Subcutaneous abdominal adipose tissue (tissue), 5 donors: ENCODE measurements around the gene FAM151A.

ENCODE experiments used
- H3K27ac ChIP-seq: one replicate; pipeline ENCODE4 v1.7.0; 2013; ENCODE audit warnings: low read depth, mild to moderate bottlenecking, inconsistent platforms, low read length, moderate library complexity
- H3K27me3 ChIP-seq, 5 donors: one replicate each; pipeline ENCODE4 v1.7.0; 2013; ENCODE audit warnings: low read length in 5 of 5, inconsistent platforms in 1 of 5; ENCODE audit not compliant: control insufficient read depth in 5 of 5, insufficient read depth in 4 of 5
- H3K36me3 ChIP-seq, 5 donors: one replicate each; pipeline ENCODE4 v1.7.0; 2013; ENCODE audit warnings: low read length in 5 of 5; ENCODE audit not compliant: control insufficient read depth in 5 of 5, insufficient read depth in 5 of 5
- H3K4me1 ChIP-seq, 5 donors: one replicate each; pipeline ENCODE4 v1.7.0; 2013; ENCODE audit warnings: low read length in 5 of 5, mild to moderate bottlenecking in 3 of 5, moderate library complexity in 1 of 5; ENCODE audit not compliant: control insufficient read depth in 5 of 5, insufficient read depth in 5 of 5
- H3K4me3 ChIP-seq, 5 donors: one replicate each; pipeline ENCODE4 v1.7.0; 2013; ENCODE audit warnings: low read length in 5 of 5, low read depth in 1 of 5
- H3K9ac ChIP-seq, 5 donors: one replicate each; pipeline ENCODE4 v1.7.0; 2013; ENCODE audit warnings: low read length in 5 of 5, mild to moderate bottlenecking in 4 of 5, moderate library complexity in 3 of 5
- H3K9me3 ChIP-seq, 5 donors: one replicate each; pipeline ENCODE4 v1.7.0; 2013; ENCODE audit warnings: low read length in 5 of 5; ENCODE audit not compliant: control insufficient read depth in 5 of 5
- donor health status: healthy.
- donor health status: healthy.
- donor health status: healthy.
- donor health status: healthy.
- donor health status: healthy.

The FAM151A gene

GRCh38 chr1:54569339-54569738 lies 54.0 kb downstream of the FAM151A start:
- no peak overlapping the region for H3K9ac ChIP-seq
- H3K27ac ChIP-seq, result no peak overlapping the region
- no peaks in the 10 kb centered on the region for H3K36me3 ChIP-seq
- H3K4me3 ChIP-seq, result no peak overlapping the region
- no peaks in the 10 kb centered on the region for H3K9me3 ChIP-seq
- H3K4me1 ChIP-seq, result peaks cover 0 to 20% (median 12%) of the 10 kb centered on the region in 5 donors
- no peaks in the 10 kb centered on the region for H3K27me3 ChIP-seq

GRCh38 chr1:54567961-54568360 lies 55.4 kb downstream of the FAM151A start:
- no peak overlapping the region for H3K9ac ChIP-seq
- H3K36me3 ChIP-seq, result no peaks in the 10 kb centered on the region
- peaks cover 0 to 20% (median 12%) of the 10 kb centered on the region in 5 donors for H3K4me1 ChIP-seq
- H3K27me3 ChIP-seq, result no peaks in the 10 kb centered on the region
- no peaks in the 10 kb centered on the region for H3K9me3 ChIP-seq
- no peak overlapping the region for H3K27ac ChIP-seq
- H3K4me3 ChIP-seq, result no peak overlapping the region

- H3K4me1 ChIP-seq, result peaks cover 0 to 8% (median 6%) of the 10 kb centered on the region in 5 donors
- no peak overlapping the region for H3K27ac ChIP-seq
- H3K4me3 ChIP-seq, result no peak overlapping the region
- H3K9me3 ChIP-seq, result no peaks in the 10 kb centered on the region
- H3K36me3 ChIP-seq, result no peaks in the 10 kb centered on the region
- H3K9ac ChIP-seq, result no peak overlapping the region
- no peaks in the 10 kb centered on the region for H3K27me3 ChIP-seq
Measured at GRCh38 chr1:54566438-54567141, 56.7 kb downstream of the FAM151A start.

GRCh38 chr1:54565113-54565501 lies 58.2 kb downstream of the FAM151A start:
- H3K4me1 ChIP-seq, result peaks cover 0 to 7% (median 5%) of the 10 kb centered on the region in 5 donors
- no peaks in the 10 kb centered on the region for H3K9me3 ChIP-seq
- no peak overlapping the region for H3K4me3 ChIP-seq
- H3K27me3 ChIP-seq, result no peaks in the 10 kb centered on the region
- H3K36me3 ChIP-seq, result no peaks in the 10 kb centered on the region
- no peak overlapping the region for H3K27ac ChIP-seq
- no peak overlapping the region for H3K9ac ChIP-seq

- peaks cover 0 to 12% (median 11%) of the 10 kb centered on the region in 5 donors for H3K4me1 ChIP-seq
- H3K36me3 ChIP-seq, result no peaks in the 10 kb centered on the region
- no peak overlapping the region for H3K27ac ChIP-seq
- no peak overlapping the region for H3K9ac ChIP-seq
- H3K27me3 ChIP-seq, result no peaks in the 10 kb centered on the region
- no peaks in the 10 kb centered on the region for H3K9me3 ChIP-seq
- H3K4me3 ChIP-seq, result no peak overlapping the region
Measured at GRCh38 chr1:54564312-54565112, 58.8 kb downstream of the FAM151A start.

GRCh38 chr1:54559771-54560231 lies 63.5 kb downstream of the FAM151A start:
- Histone ChIP-seq H3K27ac (no peak overlapping the region), H3K9ac (no peak overlapping the region), H3K4me1 (peaks cover 0 to 14% (median 8%) of the 10 kb centered on the region in 5 donors), H3K36me3 (no peaks in the 10 kb centered on the region), H3K4me3 (no peak overlapping the region), H3K27me3 (no peaks in the 10 kb centered on the region), H3K9me3 (peaks cover 0 to 5% (median 3%) of the 10 kb centered on the region in 5 donors)
